CD14-positive monocyte (primary cell): ENCODE results near the gene ZNF343. TPM values are rescaled to one million over a fixed set of nuclear protein-coding genes. Genes with fewer than 3 reads are reported as not detected.
A peak's percentile ranks its signal among the peaks of the same experiment; 100 is the strongest.

Experiments
- DNase-seq, 3 donors: peaks; one replicate each; pipeline ENCODE4 v3.0.0-alpha.2; 2011 to 2022
- H2AFZ ChIP-seq: 2 replicates; pipeline ENCODE4 v1.6.0; 2012; ENCODE audit warnings: mild to moderate bottlenecking, low read depth, low read length, inconsistent platforms; ENCODE audit not compliant: insufficient read depth, poor library complexity, severe bottlenecking
- H3K27ac ChIP-seq, 2 donors: 1 replicate in 1 of 2; 2 replicates in 1 of 2; pipeline ENCODE4 v1.5.1; 2012 to 2013; ENCODE audit warnings: low read length in 2 of 2, control low read depth in 1 of 2, inconsistent platforms in 1 of 2, low read depth in 1 of 2, mild to moderate bottlenecking in 1 of 2
- H3K27me3 ChIP-seq, 2 donors: one replicate each; pipeline versions ENCODE4 v1.6.0 to v1.6.1; 2011 to 2013; ENCODE audit warnings: low read length in 2 of 2; ENCODE audit not compliant: control insufficient read depth in 2 of 2, insufficient read depth in 2 of 2
- H3K36me3 ChIP-seq, 2 donors: replicated peaks in 1 of 2; 1 replicate in 1 of 2; 2 replicates in 1 of 2; pipeline versions ENCODE4 v1.5.1 to v1.6.1; 2012 to 2013; ENCODE audit warnings: low read length in 2 of 2, control low read depth in 1 of 2, inconsistent platforms in 1 of 2, mild to moderate bottlenecking in 1 of 2; ENCODE audit not compliant: insufficient read depth in 2 of 2, control insufficient read depth in 1 of 2
- H3K4me1 ChIP-seq, 2 donors: 1 replicate in 1 of 2; 2 replicates in 1 of 2; pipeline versions ENCODE4 v1.5.1 to v1.6.1; 2012 to 2013; ENCODE audit warnings: low read length in 2 of 2, control low read depth in 1 of 2, inconsistent platforms in 1 of 2, mild to moderate bottlenecking in 1 of 2, moderate library complexity in 1 of 2; ENCODE audit not compliant: insufficient read depth in 2 of 2, control insufficient read depth in 1 of 2
- H3K4me2 ChIP-seq: replicated peaks from 2 replicates; pipeline ENCODE3; 2012; ENCODE audit warnings: low read length, moderate library complexity, mild to moderate bottlenecking; ENCODE audit not compliant: poor library complexity, severe bottlenecking; ENCODE audit errors: extremely low read depth
- H3K4me3 ChIP-seq, 3 experiments: fragments of 200-600 bp in 1 of 3; sonication (generic) in 1 of 3; replicated peaks in 1 of 3; 1 replicate in 2 of 3; 2 replicates in 1 of 3; pipeline ENCODE4 v1.5.1; 2011 to 2013; ENCODE audit warnings: low read length in 3 of 3, mild to moderate bottlenecking in 3 of 3, control low read depth in 2 of 3, low read depth in 2 of 3, inconsistent platforms in 1 of 3, moderate library complexity in 1 of 3
- H3K79me2 ChIP-seq: 2 replicates; pipeline ENCODE4 v1.6.0; 2012; ENCODE audit warnings: mild to moderate bottlenecking, control low read depth, inconsistent platforms, low read length, moderate library complexity; ENCODE audit not compliant: insufficient read depth
- H3K9ac ChIP-seq: 2 replicates; pipeline ENCODE4 v1.6.0; 2017; ENCODE audit warnings: low read length, mild to moderate bottlenecking; ENCODE audit not compliant: insufficient read depth, poor library complexity, severe bottlenecking
- H3K9me3 ChIP-seq, 2 donors: replicated peaks in 1 of 2; 1 replicate in 1 of 2; 2 replicates in 1 of 2; pipeline versions ENCODE4 v1.5.1 to v1.6.1; 2012 to 2013; ENCODE audit warnings: low read length in 2 of 2, control low read depth in 1 of 2; ENCODE audit not compliant: control insufficient read depth in 1 of 2, insufficient read depth in 1 of 2
- H4K20me1 ChIP-seq: 2 replicates; pipeline ENCODE4 v1.6.0; 2012; ENCODE audit warnings: mild to moderate bottlenecking, low read length, control low read depth, moderate library complexity; ENCODE audit not compliant: insufficient read depth
- H3K27ac Mint-ChIP-seq, 7 donors: one replicate each; pipeline ENCODE4 v1.8.0; 2020; ENCODE audit warnings: mild to moderate bottlenecking in 7 of 7, mixed read lengths in 7 of 7, moderate library complexity in 6 of 7, inconsistent platforms in 2 of 7
- H3K27me3 Mint-ChIP-seq, 3 donors: one replicate each; pipeline ENCODE4 v1.8.0; 2021 to 2022; ENCODE audit warnings: low read depth in 3 of 3, mild to moderate bottlenecking in 3 of 3, mixed read lengths in 3 of 3, moderate library complexity in 3 of 3, inconsistent platforms in 1 of 3
- H3K36me3 Mint-ChIP-seq, 2 donors: one replicate each; pipeline ENCODE4 v1.8.0; 2020; ENCODE audit warnings: mixed read lengths in 2 of 2, inconsistent platforms in 1 of 2, mild to moderate bottlenecking in 1 of 2
- H3K4me1 Mint-ChIP-seq: one replicate; pipeline ENCODE4 v1.8.0; 2020; ENCODE audit warnings: mild to moderate bottlenecking, mixed read lengths
- H3K4me3 Mint-ChIP-seq, 2 donors: one replicate each; pipeline ENCODE4 v1.8.0; 2020; ENCODE audit warnings: mild to moderate bottlenecking in 2 of 2, mixed read lengths in 2 of 2, moderate library complexity in 1 of 2
- H3K9me3 Mint-ChIP-seq, 7 donors: one replicate each; pipeline ENCODE4 v1.8.0; 2020 to 2022; ENCODE audit warnings: mixed read lengths in 7 of 7, mild to moderate bottlenecking in 6 of 7, moderate library complexity in 6 of 7, inconsistent platforms in 2 of 7
- CTCF ChIP-seq: fragments of 200-600 bp; IDR thresholded peaks from one replicate; pipeline ENCODE4 v1.8.0; 2022; ENCODE audit warnings: antibody characterized with exemption, mild to moderate bottlenecking
- WGBS: methylation state at CpG from one replicate; pipeline ENCODE4 v1.1.5; 2013; ENCODE audit warnings: missing lambda C conversion rate; ENCODE audit not compliant: insufficient coverage; 5-methylcytosine and 5-hydroxymethylcytosine counted together
- intact Hi-C, 2 donors: fragments of 100-400 bp; cut with micrococcal nuclease; formaldehyde crosslinking; loops; one replicate each; pipeline versions ENCODE4 v1.15.0 to v1.15.1; 2023
- polyA plus RNA-seq, 3 donors: library from polyadenylated mRNA; depleted of rRNA in 1 of 3; unstranded in 2 of 3; stranded (reverse) in 1 of 3; fragments of 300-500 nt in 2 of 3; fragments of >200 nt in 1 of 3; fragmentation: Illumina TruSeq in 2 of 3; gene quantifications; 1 replicate in 2 of 3; 2 replicates in 1 of 3; pipeline ENCODE4 v1.2.3, GENCODE V29; 2012 to 2021
- small RNA-seq: library from RNA; depleted of rRNA; stranded (forward); fragments of <200 nt; gene quantifications from one replicate; pipeline ENCODE3, GENCODE V24; 2012; ENCODE audit warnings: low read depth; ENCODE audit not compliant: insufficient read length

The ZNF343 gene
- polyA plus RNA-seq, 3 donors: 1.3 to 6.7 (median 1.3) TPM

DNA sequence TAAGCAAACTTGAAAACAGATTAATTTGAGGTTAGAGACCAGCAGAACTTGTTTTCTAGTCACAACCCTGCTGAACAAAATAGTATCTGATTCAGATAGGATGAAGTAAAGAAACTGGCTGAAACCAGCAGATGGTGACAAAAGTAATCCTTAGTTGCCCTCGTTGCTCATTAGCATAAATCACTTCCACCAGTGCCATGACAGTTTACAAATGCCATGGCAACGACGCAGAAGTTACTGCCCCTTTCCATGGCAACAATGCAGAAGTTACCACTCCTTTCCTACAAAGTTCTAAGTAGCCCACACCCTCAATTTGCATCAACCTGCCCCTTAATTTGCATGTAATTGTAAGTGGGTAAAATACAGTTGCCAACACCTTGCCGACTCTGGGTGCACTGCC lies 61.9 kb downstream of the ZNF343 start:
- Histone ChIP-seq H3K4me3 (no peak overlapping the region), H3K36me3 (no peaks in the 10 kb centered on the region), H3K79me2 (no peaks in the 10 kb centered on the region), H4K20me1 (no peaks in the 10 kb centered on the region), H3K4me1 (no peaks in the 10 kb centered on the region), H3K27ac (no peak overlapping the region), H3K9ac (no peak overlapping the region), H3K4me2 (no peak overlapping the region), H2AFZ (no peak overlapping the region), H3K27me3 (peaks cover 5 to 7% of the 10 kb centered on the region in 2 donors), H3K9me3 (no peaks in the 10 kb centered on the region)
- intact Hi-C loops: no loop called here
- Mint-ChIP-seq H3K4me3 (no peak overlapping the region), H3K4me1 (peaks cover 7% of the 10 kb centered on the region), H3K36me3 (no peaks in the 10 kb centered on the region), H3K27me3 (peaks cover 6 to 27% (median 14%) of the 10 kb centered on the region in 3 donors), H3K27ac (peak overlapping the region in 1 of 7 donors; percentile 50), H3K9me3 (peaks cover 0 to 8% (median 1%) of the 10 kb centered on the region in 7 donors)
- TF ChIP-seq CTCF: no peak
- DNase-seq: peak; percentile 66 to 81 (median 79)
- WGBS: 49% methylated on average over 4 of the region's 4 CpGs

Small RNAs within 50 kb of the gene (small RNA-seq; reads per million reads assigned to genes)
- gene RF00019: not detected

Other genes starting within 250 kb of the ZNF343 start
- gene TGM3, start 212.9 kb downstream of the ZNF343 start, polyA plus RNA-seq: not detected
- not detected for gene TGM6, start 128.0 kb downstream of the ZNF343 start, polyA plus RNA-seq
- 100 to 1,000 TPM; 136 to 213 (median 183) TPM for gene SNRPB, start 38.1 kb downstream of the ZNF343 start, polyA plus RNA-seq
- not detected for gene TMC2, start 27.7 kb upstream of the ZNF343 start, polyA plus RNA-seq
- gene NOP56, start 143.7 kb upstream of the ZNF343 start, polyA plus RNA-seq: 100 to 1,000 TPM in 1 of 3 donors, 10 to 100 TPM in 2; 27.3 to 102 (median 33.1) TPM
- gene IDH3B, start 155.3 kb upstream of the ZNF343 start, polyA plus RNA-seq: 100 to 1,000 TPM; 102 to 224 (median 103) TPM
- under 1 TPM in 1 of 3 donors, not detected in 2; 0.12 TPM for gene EBF4, start 183.9 kb upstream of the ZNF343 start, polyA plus RNA-seq